HCT116 (cell line): ENCODE data around the gene ADAM19. TPM values are rescaled to one million over a fixed set of nuclear protein-coding genes. Genes with fewer than 3 reads are reported as not detected.

Experiments
- ATAC-seq: fragments of 200-7000 bp; cut with Tn5 transposase; 2 replicates; pipeline ENCODE4 v1.9.1; 2020; ENCODE audit warnings: mild to moderate bottlenecking, moderate library complexity
- BruUV-seq: library from RNA; stranded (reverse); fragments of 400-500 nt; replicated peaks from 2 replicates; lab custom pipeline; 2021; lab: Mats Ljungman, UMichigan
- CTCF ChIA-PET: fragments of 300-600 bp; sonication (Branson Sonifier 250); formaldehyde crosslinking; loops from one replicate; lab custom pipeline; 2021; ENCODE audit warnings: antibody characterized with exemption; lab: Charles Lee
- POLR2A ChIA-PET: fragments of 300-600, 350-600 bp; sonication (Branson Sonifier 250); formaldehyde crosslinking; loops from one replicate; lab custom pipeline; 2021; ENCODE audit warnings: antibody characterized with exemption; lab: Charles Lee
- RAD21 ChIA-PET, 2 experiments: fragments of 300-600 bp; sonication (Branson Sonifier 250); formaldehyde crosslinking; loops; one replicate each; lab custom pipeline; 2023; ENCODE audit warnings: low total read pairs in 2 of 2; ENCODE audit not compliant: uncharacterized antibody in 2 of 2, unreplicated experiment in 2 of 2, low non-redundant PET in 1 of 2; lab: Charles Lee
- DNase-seq: peaks from one replicate; pipeline ENCODE4 v3.0.0-alpha.2; 2010; ENCODE audit warnings: low read depth, low spot score
- H2AFZ ChIP-seq: fragments of 200-600 bp; shearing (Covaris generic), sonication (generic); 2 replicates; pipeline ENCODE4 v1.6.1; 2017; ENCODE audit warnings: low read depth, mixed run types, mixed read lengths, antibody characterized with exemption, low read length; ENCODE audit not compliant: poor library complexity, severe bottlenecking
- H3K27ac ChIP-seq: 2 replicates; pipeline ENCODE4 v1.5.1; 2012; ENCODE audit warnings: low read depth, low read length
- H3K27me3 ChIP-seq: fragments of 200-600 bp; sonication (generic); 2 replicates; pipeline ENCODE4 v1.6.1; 2016; ENCODE audit warnings: mixed run types, low read length, mixed read lengths; ENCODE audit not compliant: insufficient read depth
- H3K36me3 ChIP-seq, 2 experiments: fragments of 200-500 bp in 1 of 2; fragments of 200-600 bp in 1 of 2; sonication (Bioruptor generic) in 1 of 2; sonication (generic) in 1 of 2; 2 replicates each; pipeline versions ENCODE4 v1.5.1 to v1.6.1; 2014 to 2016; ENCODE audit warnings: low read length in 2 of 2, inconsistent platforms in 1 of 2, mixed read lengths in 1 of 2, mixed run types in 1 of 2; ENCODE audit not compliant: insufficient read depth in 2 of 2, control insufficient read depth in 1 of 2
- H3K4me1 ChIP-seq, 2 experiments: fragments of 200-600 bp in 1 of 2; sonication (generic) in 1 of 2; 2 replicates each; pipeline versions ENCODE4 v1.5.1 to v1.6.1; 2012 to 2017; ENCODE audit warnings: low read length in 2 of 2, inconsistent platforms in 1 of 2, mild to moderate bottlenecking in 1 of 2, mixed read lengths in 1 of 2, mixed run types in 1 of 2, moderate library complexity in 1 of 2; ENCODE audit not compliant: insufficient read depth in 2 of 2, control insufficient read depth in 1 of 2
- H3K4me2 ChIP-seq: fragments of 200-600 bp; sonication (generic); 2 replicates; pipeline ENCODE4 v1.6.1; 2017; ENCODE audit warnings: mixed run types, low read length, mixed read lengths
- H3K4me3 ChIP-seq, 2 experiments: fragments of 200-600 bp in 1 of 2; sonication (generic) in 1 of 2; replicated peaks in 1 of 2; 2 replicates each; pipeline ENCODE4 v1.5.1; 2011 to 2016; ENCODE audit warnings: low read length in 2 of 2, control low read depth in 1 of 2, low read depth in 1 of 2, mild to moderate bottlenecking in 1 of 2, mixed read lengths in 1 of 2, mixed run types in 1 of 2
- H3K79me2 ChIP-seq: fragments of 200-600 bp; sonication (generic); 2 replicates; pipeline ENCODE4 v1.6.1; 2017; ENCODE audit warnings: mild to moderate bottlenecking, mixed run types, low read length, moderate library complexity, mixed read lengths; ENCODE audit not compliant: insufficient read depth
- H3K9ac ChIP-seq: fragments of 200-600 bp; sonication (generic); 2 replicates; pipeline ENCODE4 v1.6.1; 2016; ENCODE audit warnings: low read length, mixed read lengths
- H3K9me2 ChIP-seq: fragments of 200-600 bp; sonication (generic), shearing (Covaris generic); 2 replicates; pipeline ENCODE4 v1.6.1; 2017; ENCODE audit warnings: mixed run types, mild to moderate bottlenecking, moderate library complexity; ENCODE audit not compliant: insufficient read depth
- H3K9me3 ChIP-seq, 2 experiments: fragments of 200-500 bp in 1 of 2; fragments of 200-600 bp in 1 of 2; sonication (Bioruptor generic) in 1 of 2; sonication (generic) in 1 of 2; 2 replicates each; pipeline ENCODE4 v1.6.1; 2014 to 2017; ENCODE audit warnings: low read length in 2 of 2, mixed read lengths in 2 of 2, inconsistent platforms in 1 of 2, low read depth in 1 of 2, mild to moderate bottlenecking in 1 of 2, mixed run types in 1 of 2, moderate library complexity in 1 of 2; ENCODE audit not compliant: control insufficient read depth in 1 of 2, insufficient read depth in 1 of 2
- H4K20me1 ChIP-seq: fragments of 200-600 bp; sonication (generic), shearing (Covaris generic); 2 replicates; pipeline ENCODE4 v1.6.1; 2017; ENCODE audit warnings: mixed run types, mild to moderate bottlenecking, moderate library complexity; ENCODE audit not compliant: insufficient read depth
- CEBPB ChIP-seq: IDR thresholded peaks from 2 replicates; pipeline ENCODE4 v1.6.1; 2012; ENCODE audit warnings: low read depth
- EGR1 ChIP-seq: IDR thresholded peaks from 2 replicates; pipeline ENCODE4 v1.6.1; 2012; ENCODE audit warnings: low read depth
- ELF1 ChIP-seq: IDR thresholded peaks from 2 replicates; pipeline ENCODE4 v1.6.1; 2012; ENCODE audit warnings: low read depth, borderline replicate concordance
- EZH2 ChIP-seq: fragments of 200-600 bp; sonication (generic); IDR thresholded peaks from 2 replicates; pipeline ENCODE4 v1.6.1; 2017; ENCODE audit warnings: antibody characterized with exemption, mixed run types
- EZH2phosphoT487 ChIP-seq: fragments of 200-600 bp; IDR thresholded peaks from 2 replicates; pipeline ENCODE4 v1.6.1; 2018; ENCODE audit warnings: antibody characterized with exemption, borderline replicate concordance
- FOSL1 ChIP-seq: IDR thresholded peaks from 2 replicates; pipeline ENCODE4 v1.6.1; 2012; ENCODE audit warnings: low read depth
- POLR2A ChIP-seq: IDR thresholded peaks from 2 replicates; pipeline ENCODE4 v1.7.0; 2011; ENCODE audit warnings: borderline replicate concordance; ENCODE audit not compliant: insufficient read depth, insufficient read length; ENCODE audit errors: extremely low read depth
- POLR2AphosphoS5 ChIP-seq: IDR thresholded peaks from 2 replicates; pipeline ENCODE4 v1.6.1; 2011; ENCODE audit warnings: mild to moderate bottlenecking, low read depth, low read length, moderate library complexity
- RAD21 ChIP-seq: IDR thresholded peaks from 2 replicates; pipeline ENCODE4 v1.6.1; 2012; ENCODE audit warnings: low read depth, mild to moderate bottlenecking
- REST ChIP-seq: IDR thresholded peaks from 2 replicates; pipeline ENCODE4 v1.6.1; 2012; ENCODE audit warnings: low read depth
- SIN3A ChIP-seq: IDR thresholded peaks from 2 replicates; pipeline ENCODE4 v1.6.1; 2012; ENCODE audit warnings: low read depth
- SP1 ChIP-seq: IDR thresholded peaks from 2 replicates; pipeline ENCODE4 v1.6.1; 2012; ENCODE audit warnings: low read depth
- SRF ChIP-seq: IDR thresholded peaks from 2 replicates; pipeline ENCODE4 v1.6.1; 2012; ENCODE audit warnings: low read depth
- YY1 ChIP-seq: IDR thresholded peaks from 2 replicates; pipeline ENCODE4 v1.6.1; 2011; ENCODE audit warnings: low read length, low read depth, moderate library complexity, mild to moderate bottlenecking; ENCODE audit not compliant: insufficient replicate concordance; ENCODE audit errors: extremely low read depth
- intact Hi-C: fragments of 100-400 bp; cut with micrococcal nuclease; formaldehyde crosslinking; loops from 2 replicates; pipeline ENCODE4 v1.10.0; 2022
- total RNA-seq: library from RNA; stranded (reverse); gene quantifications from one replicate; pipeline ENCODE4 v1.2.1, GENCODE V29; 2021; ENCODE audit not compliant: unreplicated experiment
- TF ChIP-seq, protein P1 (sequence below): IDR thresholded peaks from 2 replicates; pipeline ENCODE4 v1.6.1; 2012
- TF ChIP-seq, protein P2 (sequence below): IDR thresholded peaks from 2 replicates; pipeline ENCODE4 v1.6.1; 2012
- TF ChIP-seq, protein P3 (sequence below), 3 experiments: fragments of 200-600 bp in 1 of 3; sonication (generic) in 1 of 3; IDR thresholded peaks in 2 of 3; conservative IDR thresholded peaks in 1 of 3; 2 replicates each; pipeline ENCODE4 v1.5.1; 2012 to 2017; ENCODE audit warnings: low read depth in 2 of 3, low read length in 2 of 3, antibody characterized with exemption in 1 of 3, borderline replicate concordance in 1 of 3, control low read depth in 1 of 3, mild to moderate bottlenecking in 1 of 3, mixed read lengths in 1 of 3, mixed run types in 1 of 3, moderate library complexity in 1 of 3; ENCODE audit not compliant: insufficient read depth in 1 of 3

ADAM19 gene
- total RNA-seq, 1 experiment from 2014 or later, result 77.3 TPM

GRCh38 chr5:157487358-157487757 is 88.2 kb downstream of the ADAM19 start:
- CTCF ChIA-PET, result no interaction called here
- intact Hi-C loops, result no loop called here
- no TSS peak for BruUV-seq
- Histone ChIP-seq H3K9me2 (no peaks in the 10 kb centered on the region), H3K27ac (no peak overlapping the region), H3K4me3 (no peak overlapping the region), H3K9me3 (no peaks in the 10 kb centered on the region), H3K27me3 (no peaks in the 10 kb centered on the region), H3K9ac (no peak overlapping the region), H2AFZ (no peak overlapping the region), H3K4me2 (no peak overlapping the region), H3K4me1 (no peaks in the 10 kb centered on the region), H3K36me3 (peaks cover 3 to 31% of the 10 kb centered on the region in 2 experiments; a peak in 3 of 4 replicates), H4K20me1 (no peaks in the 10 kb centered on the region), H3K79me2 (no peaks in the 10 kb centered on the region)
- RAD21 ChIA-PET, result no interaction called here
- POLR2A ChIA-PET, result no interaction called here
- DNase-seq (no peak), ATAC-seq (no peak)
- no peak for TF ChIP-seq YY1
- no peak for TF ChIP-seq POLR2AphosphoS5
- no peak for TF ChIP-seq EZH2
- no peak for TF ChIP-seq CEBPB
- no peak for TF ChIP-seq POLR2A
- no peak for TF ChIP-seq SRF
- TF ChIP-seq RAD21, result no peak
- TF ChIP-seq, protein P1, sequence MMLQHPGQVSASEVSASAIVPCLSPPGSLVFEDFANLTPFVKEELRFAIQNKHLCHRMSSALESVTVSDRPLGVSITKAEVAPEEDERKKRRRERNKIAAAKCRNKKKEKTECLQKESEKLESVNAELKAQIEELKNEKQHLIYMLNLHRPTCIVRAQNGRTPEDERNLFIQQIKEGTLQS, result no peak

DNA sequence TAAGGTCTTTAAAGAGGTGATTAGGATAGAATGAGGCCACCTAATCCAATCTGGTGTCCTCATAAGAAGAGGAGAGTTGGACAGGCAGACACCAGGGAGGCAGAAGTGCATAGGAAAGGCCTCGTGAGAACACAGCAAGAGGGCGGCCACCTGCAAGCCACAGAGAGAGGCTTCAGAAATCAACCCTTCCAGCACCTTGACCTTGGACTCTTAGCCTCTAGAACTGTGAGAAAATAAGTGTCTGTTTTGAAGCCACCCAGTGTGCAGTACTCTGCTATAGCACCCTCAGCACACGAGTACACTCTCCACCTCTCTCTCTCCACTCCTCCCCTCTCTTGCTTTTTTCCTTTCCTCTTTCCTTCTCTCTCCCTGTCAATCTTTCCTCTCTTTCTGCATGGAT is 88.7 kb downstream of the ADAM19 start:
- no peaks in the 10 kb centered on the region for H3K4me1 ChIP-seq
- DNase-seq, result no peak
- BruUV-seq, result no TSS peak
- no peak overlapping the region for H3K4me3 ChIP-seq
- H4K20me1 ChIP-seq, result no peaks in the 10 kb centered on the region
- RAD21 ChIA-PET, result no interaction called here
- intact Hi-C loops, result no loop called here
- H3K9ac ChIP-seq, result no peak overlapping the region
- CTCF ChIA-PET, result no interaction called here
- no peak overlapping the region for H3K4me2 ChIP-seq
- 0 out of 2 replicates have a peak, but pooled peaks have one; percentile 30 for ATAC-seq
- peaks cover 3 to 29% of the 10 kb centered on the region in 2 experiments; a peak in 3 of 4 replicates for H3K36me3 ChIP-seq
- H3K9me3 ChIP-seq, result no peaks in the 10 kb centered on the region
- no peaks in the 10 kb centered on the region for H3K9me2 ChIP-seq
- H3K27ac ChIP-seq, result no peak overlapping the region
- no peaks in the 10 kb centered on the region for H3K27me3 ChIP-seq
- POLR2A ChIA-PET, result no interaction called here
- no peak overlapping the region for H2AFZ ChIP-seq
- no peaks in the 10 kb centered on the region for H3K79me2 ChIP-seq
- TF ChIP-seq EZH2phosphoT487 (no peak), SIN3A (no peak), SP1 (no peak), EZH2 (no peak), SRF (no peak), EGR1 (no peak), REST (no peak), FOSL1 (no peak), POLR2AphosphoS5 (no peak), ELF1 (no peak)
- TF ChIP-seq, protein P2, sequence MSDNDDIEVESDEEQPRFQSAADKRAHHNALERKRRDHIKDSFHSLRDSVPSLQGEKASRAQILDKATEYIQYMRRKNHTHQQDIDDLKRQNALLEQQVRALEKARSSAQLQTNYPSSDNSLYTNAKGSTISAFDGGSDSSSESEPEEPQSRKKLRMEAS, result no peak
- TF ChIP-seq, protein P1, result no peak
- TF ChIP-seq, protein P3, sequence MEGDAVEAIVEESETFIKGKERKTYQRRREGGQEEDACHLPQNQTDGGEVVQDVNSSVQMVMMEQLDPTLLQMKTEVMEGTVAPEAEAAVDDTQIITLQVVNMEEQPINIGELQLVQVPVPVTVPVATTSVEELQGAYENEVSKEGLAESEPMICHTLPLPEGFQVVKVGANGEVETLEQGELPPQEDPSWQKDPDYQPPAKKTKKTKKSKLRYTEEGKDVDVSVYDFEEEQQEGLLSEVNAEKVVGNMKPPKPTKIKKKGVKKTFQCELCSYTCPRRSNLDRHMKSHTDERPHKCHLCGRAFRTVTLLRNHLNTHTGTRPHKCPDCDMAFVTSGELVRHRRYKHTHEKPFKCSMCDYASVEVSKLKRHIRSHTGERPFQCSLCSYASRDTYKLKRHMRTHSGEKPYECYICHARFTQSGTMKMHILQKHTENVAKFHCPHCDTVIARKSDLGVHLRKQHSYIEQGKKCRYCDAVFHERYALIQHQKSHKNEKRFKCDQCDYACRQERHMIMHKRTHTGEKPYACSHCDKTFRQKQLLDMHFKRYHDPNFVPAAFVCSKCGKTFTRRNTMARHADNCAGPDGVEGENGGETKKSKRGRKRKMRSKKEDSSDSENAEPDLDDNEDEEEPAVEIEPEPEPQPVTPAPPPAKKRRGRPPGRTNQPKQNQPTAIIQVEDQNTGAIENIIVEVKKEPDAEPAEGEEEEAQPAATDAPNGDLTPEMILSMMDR (IDR thresholded peaks at IDR 0.05 in 2 of 3, conservative IDR thresholded peaks at IDR 0.05 in 1 of 3; ENCODE audit: borderline replicate concordance in 1 of 3, insufficient read depth in 1 of 3, low read depth in 2 of 3, low read length in 2 of 3), result no peak
